CD4-positive, alpha-beta T cell treated with Interleukin-15 for 1 hour (primary cell): Measurements from ENCODE around the gene CHCT1.
"Not testable (repeated sequence)": the region's sequence is repeated elsewhere in the genome, so short reads cannot be mapped to it uniquely, and the experiment has no call there.

Experiments
- DNase-seq: peaks from one replicate; pipeline ENCODE4 v3.0.0-alpha.2; 2020

CHCT1 gene

GRCh38 chr17:60422162-60422665, at the start of gene CHCT1:
Gene CHCT1 (plus strand): TSS chr17:60422489. CDS start chr17:60422593, 104 bp downstream.
- no peak for DNase-seq

DNA sequence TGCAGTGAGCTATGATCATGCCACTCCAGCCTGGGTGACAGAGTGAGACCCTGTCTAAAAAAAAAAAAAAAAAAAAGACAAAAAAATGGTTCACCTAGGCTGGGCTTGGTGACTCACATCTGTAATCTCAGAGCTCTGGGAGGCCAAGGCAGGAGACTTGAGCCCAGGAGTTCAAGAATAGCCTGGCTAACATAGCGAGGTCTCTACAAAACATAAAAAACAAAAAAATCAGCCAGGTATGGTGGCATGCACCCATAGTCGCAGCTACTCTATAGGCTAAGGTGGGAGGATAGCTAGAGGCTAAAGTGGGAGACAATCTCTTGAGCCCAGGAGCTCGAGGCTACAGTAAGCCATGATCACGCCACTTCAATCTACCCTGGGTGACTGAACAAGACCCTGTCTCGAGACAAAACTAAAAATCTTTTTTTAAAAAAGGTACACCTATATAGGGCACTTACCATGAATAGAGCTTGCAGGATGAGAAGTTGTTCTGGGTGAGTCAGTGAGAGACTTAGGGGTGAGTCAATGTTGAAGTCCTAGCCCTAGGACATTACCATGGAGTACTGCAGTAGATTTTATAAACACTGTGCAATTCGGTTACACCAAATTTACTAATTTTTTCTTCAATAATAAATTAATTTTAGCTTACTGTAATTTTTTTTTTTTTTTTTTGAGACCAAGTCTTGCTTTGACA, 49.4 kb upstream of the CHCT1 start:
- no peak for DNase-seq

- not testable (repeated sequence) for DNase-seq
These were observed 44.1 kb upstream of the CHCT1 start for GRCh38 chr17:60378187-60378586.

GRCh38 chr17:60379461-60379860, 42.8 kb upstream of the CHCT1 start:
- DNase-seq: not testable (repeated sequence)

GRCh38 chr17:60381958-60382357, 40.3 kb upstream of the CHCT1 start:
- no peak for DNase-seq

DNA sequence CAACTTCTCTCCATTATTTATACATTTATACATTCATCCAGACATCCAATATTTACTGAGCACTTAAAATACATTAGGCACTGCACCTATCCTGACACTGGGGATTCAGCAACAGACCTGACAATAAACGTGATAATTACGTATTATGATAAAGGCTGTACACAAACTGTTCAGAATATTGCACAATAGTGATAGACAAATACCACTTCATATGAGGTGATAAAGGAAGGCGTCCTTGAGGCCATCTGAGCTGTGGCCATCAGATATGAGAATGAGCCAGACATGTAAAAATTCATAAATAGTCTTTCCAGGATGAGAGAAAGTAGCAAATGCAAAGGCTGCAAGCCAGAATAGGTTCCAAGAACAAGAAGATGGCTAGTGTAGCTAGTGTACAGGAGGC, 38.9 kb upstream of the CHCT1 start:
- no peak for DNase-seq

- not testable (repeated sequence) for DNase-seq
These were observed 37.4 kb upstream of the CHCT1 start for GRCh38 chr17:60384921-60385320.

- DNase-seq: no peak
These were observed 35.9 kb upstream of the CHCT1 start for GRCh38 chr17:60386147-60387058.

- DNase-seq: no peak
These were observed 34.6 kb upstream of the CHCT1 start for GRCh38 chr17:60387666-60388065.

DNA sequence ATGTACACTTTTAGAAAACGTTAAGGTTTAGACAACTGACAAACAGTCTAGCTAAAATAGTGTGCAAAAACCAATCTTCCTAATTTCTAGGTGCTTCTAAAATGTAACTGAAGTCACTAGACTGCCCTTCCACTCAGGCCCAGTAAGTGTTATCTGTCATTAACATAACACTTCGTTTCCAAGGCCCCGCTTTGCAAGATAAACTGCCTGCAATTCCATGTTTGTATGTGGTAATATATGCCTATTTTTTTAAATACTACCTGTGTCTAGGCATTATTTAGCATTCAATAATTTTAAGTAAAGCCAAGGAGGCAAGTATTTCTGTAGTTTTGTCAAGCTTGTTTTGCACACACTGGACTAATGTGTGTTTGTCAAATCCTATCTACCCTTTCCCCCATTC, 33.5 kb upstream of the CHCT1 start:
- no peak for DNase-seq

DNA sequence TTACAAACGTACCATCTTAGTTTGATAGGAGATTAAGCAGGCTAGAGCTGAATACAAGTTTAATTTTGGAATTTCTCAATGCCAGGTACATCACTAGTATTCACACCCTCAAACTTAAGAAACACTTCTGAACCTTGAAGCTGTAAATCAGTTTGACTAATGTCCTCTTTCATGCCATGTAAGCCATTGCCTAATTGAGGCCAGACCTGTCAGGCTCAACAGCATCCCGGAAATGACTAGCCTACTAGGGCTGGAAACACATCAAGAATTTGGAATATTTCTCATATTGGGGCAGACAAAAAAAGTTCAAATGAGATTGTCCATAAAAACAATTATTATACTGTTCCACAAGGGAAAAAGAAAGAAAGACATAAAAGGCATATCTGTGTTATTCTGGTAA, 32.1 kb upstream of the CHCT1 start:
- DNase-seq: no peak

GRCh38 chr17:60390925-60391470, 31.3 kb upstream of the CHCT1 start:
- DNase-seq: no peak

DNA sequence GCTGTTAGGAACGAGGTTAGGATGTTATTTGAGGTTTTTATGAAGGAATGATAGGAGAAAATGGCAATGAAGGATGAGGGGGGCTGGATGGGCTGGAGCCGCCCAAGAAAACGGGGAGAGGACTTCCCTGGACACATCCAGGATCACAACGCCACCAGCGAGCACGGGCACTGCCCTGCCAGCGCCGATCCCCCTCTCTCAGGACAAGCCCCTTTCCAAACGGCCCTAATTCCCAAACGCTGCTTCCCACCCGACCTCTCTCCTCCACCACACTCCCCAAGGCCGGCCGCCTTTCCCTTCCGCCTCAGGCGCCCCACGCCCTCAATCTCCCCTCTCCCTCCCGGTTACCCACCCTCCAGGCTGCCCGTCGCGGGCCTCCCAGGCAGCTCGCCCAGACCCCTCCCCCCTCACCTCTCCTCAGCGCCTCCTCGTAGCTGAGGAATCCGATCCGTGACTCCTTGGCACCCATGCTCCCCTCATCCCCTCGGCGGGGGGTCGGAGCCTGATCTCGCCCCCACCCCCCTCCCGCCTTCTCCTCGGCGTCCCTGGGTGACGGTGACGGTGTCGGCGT, 30.7 kb upstream of the CHCT1 start:
- DNase-seq: no peak

DNA sequence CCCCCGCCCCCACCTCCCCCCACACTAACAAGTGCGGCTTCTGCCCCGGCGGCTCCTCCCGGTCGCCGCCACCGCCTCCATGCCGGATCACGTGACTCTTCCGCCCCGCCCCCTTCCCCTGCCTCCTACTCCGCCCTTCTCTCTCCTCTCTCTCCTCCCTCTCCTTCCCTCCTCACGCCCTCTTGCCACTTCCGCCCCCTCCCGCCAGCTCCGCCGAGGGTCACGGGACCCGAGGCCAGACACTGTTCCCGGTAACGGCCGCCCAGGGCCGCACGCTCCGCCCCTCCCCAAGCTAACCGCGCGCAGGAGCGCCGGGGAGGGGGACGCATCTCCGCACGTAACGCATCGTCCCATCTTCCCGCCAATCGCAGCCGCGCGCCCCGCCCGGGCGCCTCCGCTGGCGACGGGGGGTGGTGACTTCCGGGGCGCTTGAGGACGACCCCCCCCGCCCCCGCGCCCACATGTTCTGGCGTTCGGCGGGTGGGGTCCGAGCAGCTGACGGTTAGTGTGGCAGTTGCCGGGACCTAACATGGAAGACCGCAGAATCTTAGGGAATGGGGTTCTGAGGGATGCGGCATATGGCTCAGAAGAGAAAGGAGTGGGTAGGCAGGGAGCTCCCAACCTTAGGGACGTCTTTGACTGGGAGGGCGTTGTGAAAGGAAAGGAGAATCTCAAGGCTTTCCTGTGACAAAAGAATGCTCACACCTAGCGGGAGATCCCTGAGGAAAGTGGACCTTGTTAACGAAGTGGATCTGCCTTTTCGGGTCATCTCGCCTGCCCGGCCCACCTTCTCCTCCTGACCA, 30.0 kb upstream of the CHCT1 start, which contains the start of gene USP32:
USP32 (minus strand) TSS at position 92 of the 803 bp plus-strand sequence. CDS start 194 bp downstream, outside the sequence.
- peak; percentile 99 for DNase-seq

- DNase-seq: no peak
These were observed 29.2 kb upstream of the CHCT1 start for GRCh38 chr17:60392845-60393702.

GRCh38 chr17:60393840-60394723, 28.2 kb upstream of the CHCT1 start:
- no peak for DNase-seq

DNA sequence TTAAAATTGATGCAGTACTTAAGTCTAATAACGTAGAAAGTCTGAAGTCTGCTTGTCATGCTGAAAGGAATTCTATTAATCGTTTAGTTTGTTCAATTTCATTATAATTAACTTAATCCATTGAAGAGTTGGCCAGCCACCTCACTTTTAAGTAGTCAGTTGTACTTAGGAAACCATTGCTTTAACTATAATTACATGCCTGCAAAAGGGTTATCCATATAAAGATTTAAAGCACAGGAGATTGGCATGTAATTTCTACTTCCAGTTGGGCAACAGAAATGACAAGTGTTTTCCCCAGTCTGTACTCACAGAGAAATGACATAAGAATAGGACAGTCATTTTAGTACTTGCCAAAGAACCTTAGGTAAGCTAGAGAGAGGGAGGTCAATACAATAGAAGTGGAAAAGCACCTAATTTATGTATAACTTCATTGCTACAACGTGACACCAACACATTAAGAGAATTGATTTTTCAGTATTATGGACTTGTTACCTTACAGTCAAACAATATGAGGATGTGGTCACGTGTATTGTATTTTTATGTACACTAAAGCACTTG, 26.7 kb upstream of the CHCT1 start:
- DNase-seq: no peak

DNA sequence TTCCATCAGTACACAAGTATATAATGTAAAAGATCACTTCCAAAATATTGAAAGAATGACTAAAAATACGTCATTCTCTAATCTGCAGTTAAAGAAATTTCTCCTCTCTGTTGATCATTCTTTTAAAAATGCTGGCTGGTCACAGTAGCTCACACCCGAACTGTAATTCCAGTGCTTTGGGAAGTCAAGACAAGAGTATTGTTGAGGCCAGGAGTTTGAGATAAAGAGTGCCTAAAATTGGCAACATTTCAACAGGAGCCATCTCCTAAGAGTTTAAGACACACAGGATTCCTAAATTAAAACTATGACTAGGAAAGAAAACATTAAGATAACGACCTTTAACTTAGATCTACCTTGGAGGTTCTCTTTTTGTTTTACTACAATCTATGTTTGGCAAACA, 25.9 kb upstream of the CHCT1 start:
- DNase-seq: no peak

- DNase-seq: peak; percentile 77
These were observed 23.9 kb upstream of the CHCT1 start for GRCh38 chr17:60398227-60398959.
